Astrocyte (in vitro differentiated cells and primary cell): ENCODE measurements around the gene LDLRAD1. TPM values are rescaled to one million over a fixed set of nuclear protein-coding genes. Genes with fewer than 3 reads are reported as not detected.
"Not testable (repeated sequence)": the region's sequence is repeated elsewhere in the genome, so short reads cannot be mapped to it uniquely, and the experiment has no call there.

ENCODE experiments used
- DNase-seq: peaks from one replicate; pipeline ENCODE4 v3.0.0-alpha.2; 2010; ENCODE audit warnings: low read depth
- FAIRE-seq: peaks from 2 replicates; lab custom pipeline; 2011; peaks lifted over from hg19 to GRCh38; lab: Jason Lieb, UNC
- H2AFZ ChIP-seq: 2 replicates; pipeline ENCODE4 v1.6.0; 2012; ENCODE audit warnings: low read depth, low read length, inconsistent platforms
- H3K27ac ChIP-seq: 2 replicates; pipeline ENCODE4 v1.5.1; 2011; ENCODE audit warnings: low read depth, low read length, inconsistent platforms
- H3K27me3 ChIP-seq: 2 replicates; pipeline ENCODE4 v1.6.0; 2011; ENCODE audit warnings: low read length, inconsistent platforms; ENCODE audit not compliant: insufficient read depth
- H3K36me3 ChIP-seq: 2 replicates; pipeline ENCODE4 v1.5.1; 2011; ENCODE audit warnings: low read length, inconsistent platforms; ENCODE audit not compliant: insufficient read depth
- H3K4me1 ChIP-seq: 2 replicates; pipeline ENCODE4 v1.5.1; 2011; ENCODE audit warnings: low read length, inconsistent platforms; ENCODE audit not compliant: insufficient read depth
- H3K4me2 ChIP-seq: 2 replicates; pipeline ENCODE4 v1.6.0; 2012; ENCODE audit warnings: low read length, inconsistent platforms
- H3K4me3 ChIP-seq: 2 replicates; pipeline ENCODE4 v1.5.1; 2011; ENCODE audit warnings: low read depth, mild to moderate bottlenecking, low read length, inconsistent platforms; ENCODE audit not compliant: insufficient read depth
- H3K79me2 ChIP-seq: 2 replicates; pipeline ENCODE4 v1.6.0; 2012; ENCODE audit warnings: mild to moderate bottlenecking, low read length, inconsistent platforms; ENCODE audit not compliant: insufficient read depth
- H3K9ac ChIP-seq: 2 replicates; pipeline ENCODE4 v1.6.0; 2012; ENCODE audit warnings: mild to moderate bottlenecking, low read length, inconsistent platforms
- H3K9me3 ChIP-seq: 2 replicates; pipeline ENCODE4 v1.5.1; 2012; ENCODE audit warnings: low read depth, mild to moderate bottlenecking, low read length, inconsistent platforms; ENCODE audit not compliant: insufficient read depth
- H4K20me1 ChIP-seq: 2 replicates; pipeline ENCODE4 v1.6.0; 2012; ENCODE audit warnings: low read length, inconsistent platforms; ENCODE audit not compliant: insufficient read depth
- H3K27ac Mint-ChIP-seq: one replicate; pipeline ENCODE4 v1.8.0; 2021; ENCODE audit warnings: mild to moderate bottlenecking, mixed read lengths; ENCODE audit not compliant: unreplicated experiment
- H3K27me3 Mint-ChIP-seq: one replicate; pipeline ENCODE4 v1.8.0; 2021; ENCODE audit warnings: low read depth, mixed read lengths; ENCODE audit not compliant: unreplicated experiment
- H3K36me3 Mint-ChIP-seq: one replicate; pipeline ENCODE4 v1.8.0; 2021; ENCODE audit warnings: low read depth, mixed read lengths; ENCODE audit not compliant: unreplicated experiment
- H3K4me1 Mint-ChIP-seq: one replicate; pipeline ENCODE4 v1.8.0; 2021; ENCODE audit warnings: low read depth, mixed read lengths; ENCODE audit not compliant: unreplicated experiment
- H3K4me3 Mint-ChIP-seq: one replicate; pipeline ENCODE4 v1.8.0; 2021; ENCODE audit warnings: mild to moderate bottlenecking, moderate library complexity, mixed read lengths; ENCODE audit not compliant: unreplicated experiment
- H3K9me3 Mint-ChIP-seq: one replicate; pipeline ENCODE4 v1.8.0; 2021; ENCODE audit warnings: mild to moderate bottlenecking, mixed read lengths; ENCODE audit not compliant: unreplicated experiment
- EZH2 ChIP-seq: IDR thresholded peaks from 2 replicates; pipeline ENCODE4 v1.6.1; 2012; ENCODE audit warnings: mild to moderate bottlenecking, low read length, inconsistent platforms; ENCODE audit not compliant: insufficient read depth
- total RNA-seq: library from RNA; stranded (reverse); gene quantifications from 2 replicates; pipeline ENCODE4 v1.2.1, GENCODE V29; 2021
- TF ChIP-seq, protein P1 (sequence below): IDR thresholded peaks from 2 replicates; pipeline ENCODE4 v1.5.1; 2011; ENCODE audit warnings: low read depth, mild to moderate bottlenecking, inconsistent platforms, low read length, moderate library complexity; ENCODE audit not compliant: insufficient read depth

Gene LDLRAD1
- total RNA-seq, 1 donor from 2014 or later = not detected

GRCh38 chr1:54028306-54029251 lies 10.6 kb upstream of the LDLRAD1 start:
- no peaks in the 10 kb centered on the region for H3K9me3 Mint-ChIP-seq
- H3K36me3 Mint-ChIP-seq = peaks cover 2% of the 10 kb centered on the region
- no peak overlapping the region for H3K4me2 ChIP-seq
- no peak for FAIRE-seq
- TF ChIP-seq EZH2 = no peak
- TF ChIP-seq, protein P1, sequence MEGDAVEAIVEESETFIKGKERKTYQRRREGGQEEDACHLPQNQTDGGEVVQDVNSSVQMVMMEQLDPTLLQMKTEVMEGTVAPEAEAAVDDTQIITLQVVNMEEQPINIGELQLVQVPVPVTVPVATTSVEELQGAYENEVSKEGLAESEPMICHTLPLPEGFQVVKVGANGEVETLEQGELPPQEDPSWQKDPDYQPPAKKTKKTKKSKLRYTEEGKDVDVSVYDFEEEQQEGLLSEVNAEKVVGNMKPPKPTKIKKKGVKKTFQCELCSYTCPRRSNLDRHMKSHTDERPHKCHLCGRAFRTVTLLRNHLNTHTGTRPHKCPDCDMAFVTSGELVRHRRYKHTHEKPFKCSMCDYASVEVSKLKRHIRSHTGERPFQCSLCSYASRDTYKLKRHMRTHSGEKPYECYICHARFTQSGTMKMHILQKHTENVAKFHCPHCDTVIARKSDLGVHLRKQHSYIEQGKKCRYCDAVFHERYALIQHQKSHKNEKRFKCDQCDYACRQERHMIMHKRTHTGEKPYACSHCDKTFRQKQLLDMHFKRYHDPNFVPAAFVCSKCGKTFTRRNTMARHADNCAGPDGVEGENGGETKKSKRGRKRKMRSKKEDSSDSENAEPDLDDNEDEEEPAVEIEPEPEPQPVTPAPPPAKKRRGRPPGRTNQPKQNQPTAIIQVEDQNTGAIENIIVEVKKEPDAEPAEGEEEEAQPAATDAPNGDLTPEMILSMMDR = no peak
- H3K9ac ChIP-seq = no peak overlapping the region
- no peaks in the 10 kb centered on the region for H3K27me3 ChIP-seq
- no peak overlapping the region for H2AFZ ChIP-seq
- H4K20me1 ChIP-seq = no peaks in the 10 kb centered on the region
- no peak overlapping the region for H3K4me3 Mint-ChIP-seq
- H3K9me3 ChIP-seq = no peaks in the 10 kb centered on the region
- no peaks in the 10 kb centered on the region for H3K27me3 Mint-ChIP-seq
- no peak overlapping the region for H3K27ac Mint-ChIP-seq
- no peaks in the 10 kb centered on the region for H3K79me2 ChIP-seq
- peak; percentile 23 for DNase-seq
- no peaks in the 10 kb centered on the region for H3K4me1 ChIP-seq
- H3K36me3 ChIP-seq = peaks cover 8% of the 10 kb centered on the region
- peaks cover 8% of the 10 kb centered on the region for H3K4me1 Mint-ChIP-seq
- no peak overlapping the region for H3K27ac ChIP-seq
- H3K4me3 ChIP-seq = no peak overlapping the region

DNA sequence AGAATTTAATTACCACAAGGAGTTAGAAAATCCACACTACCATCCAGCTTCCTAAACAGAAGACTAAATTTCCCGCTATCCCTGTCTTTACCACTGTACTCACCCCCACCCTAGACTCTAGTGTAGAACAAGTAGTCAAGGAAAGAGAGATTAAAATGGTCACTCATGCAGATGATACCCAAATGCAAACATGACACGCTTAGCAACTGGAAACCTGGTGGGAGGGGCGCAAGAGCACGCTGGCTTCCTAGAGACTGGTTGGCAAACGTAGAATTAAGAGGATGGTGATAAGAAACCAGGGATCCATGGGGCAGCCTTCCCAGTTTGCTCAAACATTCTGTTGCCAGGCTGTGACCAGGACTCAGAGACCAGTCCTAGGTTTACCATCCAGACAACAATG lies 9.9 kb upstream of the LDLRAD1 start:
- H3K27ac Mint-ChIP-seq = no peak overlapping the region
- H3K9me3 Mint-ChIP-seq = no peaks in the 10 kb centered on the region
- TF ChIP-seq EZH2 = no peak
- TF ChIP-seq, protein P1 = no peak

GRCh38 chr1:54024811-54025210 lies 6.8 kb upstream of the LDLRAD1 start:
- H4K20me1 ChIP-seq, H3K27me3 ChIP-seq, H3K4me3 ChIP-seq, FAIRE-seq, H3K9me3 Mint-ChIP-seq, H3K9me3 ChIP-seq, H3K27ac Mint-ChIP-seq, DNase-seq, H2AFZ ChIP-seq, H3K79me2 ChIP-seq, H3K27ac ChIP-seq, H3K36me3 Mint-ChIP-seq, H3K36me3 ChIP-seq, H3K4me2 ChIP-seq, H3K4me1 Mint-ChIP-seq, H3K4me1 ChIP-seq, H3K9ac ChIP-seq, H3K4me3 Mint-ChIP-seq: not testable (repeated sequence)
- H3K27me3 Mint-ChIP-seq = peaks cover 13% of the 10 kb centered on the region

More for the DNA sequence above, 9.9 kb upstream of the LDLRAD1 start:
- H3K27me3 ChIP-seq = no peaks in the 10 kb centered on the region
- no peaks in the 10 kb centered on the region for H4K20me1 ChIP-seq
- H3K79me2 ChIP-seq = no peaks in the 10 kb centered on the region
- no peaks in the 10 kb centered on the region for H3K4me1 ChIP-seq
- Mint-ChIP-seq H3K4me3 (no peak overlapping the region), H3K4me1 (peaks cover 8% of the 10 kb centered on the region), H3K36me3 (peaks cover 2% of the 10 kb centered on the region), H3K27me3 (peaks cover 2% of the 10 kb centered on the region)
- H3K4me3 ChIP-seq = no peak overlapping the region
- H3K36me3 ChIP-seq = peaks cover 8% of the 10 kb centered on the region
- DNase-seq (peak; percentile 22), FAIRE-seq (no peak)
- no peaks in the 10 kb centered on the region for H3K9me3 ChIP-seq
- no peak overlapping the region for H2AFZ ChIP-seq
- H3K9ac ChIP-seq = no peak overlapping the region
- H3K4me2 ChIP-seq = no peak overlapping the region
- no peak overlapping the region for H3K27ac ChIP-seq
